ENCODE data around the gene CCNY.

GRCh38 chr10:35335133-35336083, 901 bp upstream of the CCNY start:
- no peak for TF ChIP-seq TAF1 (IDR thresholded peaks at IDR 0.05; ENCODE audit: borderline replicate concordance, low read depth, low read length)
- TF ChIP-seq POLR2A (IDR thresholded peaks at IDR 0.05; ENCODE audit: low read depth, low read length) = no peak
- no peak for TF ChIP-seq POLR2AphosphoS5 (IDR thresholded peaks at IDR 0.05; ENCODE audit: low read depth, low read length)
